ENCODE measurements around the gene ADAR. TPM values are rescaled to one million over a fixed set of nuclear protein-coding genes. Genes with fewer than 3 reads are reported as not detected.

The ADAR gene
- total RNA-seq, 1 experiment from 2014 or later = 221 TPM

- TF ChIP-seq, protein P1, sequence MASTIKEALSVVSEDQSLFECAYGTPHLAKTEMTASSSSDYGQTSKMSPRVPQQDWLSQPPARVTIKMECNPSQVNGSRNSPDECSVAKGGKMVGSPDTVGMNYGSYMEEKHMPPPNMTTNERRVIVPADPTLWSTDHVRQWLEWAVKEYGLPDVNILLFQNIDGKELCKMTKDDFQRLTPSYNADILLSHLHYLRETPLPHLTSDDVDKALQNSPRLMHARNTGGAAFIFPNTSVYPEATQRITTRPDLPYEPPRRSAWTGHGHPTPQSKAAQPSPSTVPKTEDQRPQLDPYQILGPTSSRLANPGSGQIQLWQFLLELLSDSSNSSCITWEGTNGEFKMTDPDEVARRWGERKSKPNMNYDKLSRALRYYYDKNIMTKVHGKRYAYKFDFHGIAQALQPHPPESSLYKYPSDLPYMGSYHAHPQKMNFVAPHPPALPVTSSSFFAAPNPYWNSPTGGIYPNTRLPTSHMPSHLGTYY (CRISPR knock-in tag; IDR thresholded peaks at IDR 0.05) = no peak
- TF ChIP-seq TP53 (CRISPR knock-in tag; IDR thresholded peaks at IDR 0.05) = peak; percentile 98
- peak; percentile 77; the same call in 1 of the 2 replicates for TF ChIP-seq JUN (CRISPR knock-in tag; IDR thresholded peaks at IDR 0.05)
- no peak for TF ChIP-seq CDX4 (CRISPR knock-in tag; IDR thresholded peaks at IDR 0.05; ENCODE audit: borderline replicate concordance)
- TF ChIP-seq HMGXB4 (CRISPR knock-in tag; IDR thresholded peaks at IDR 0.05) = peak; percentile 75
- TF ChIP-seq ZNF425 (CRISPR knock-in tag; conservative IDR thresholded peaks at IDR 0.05) = no peak
- TF ChIP-seq, protein P2, sequence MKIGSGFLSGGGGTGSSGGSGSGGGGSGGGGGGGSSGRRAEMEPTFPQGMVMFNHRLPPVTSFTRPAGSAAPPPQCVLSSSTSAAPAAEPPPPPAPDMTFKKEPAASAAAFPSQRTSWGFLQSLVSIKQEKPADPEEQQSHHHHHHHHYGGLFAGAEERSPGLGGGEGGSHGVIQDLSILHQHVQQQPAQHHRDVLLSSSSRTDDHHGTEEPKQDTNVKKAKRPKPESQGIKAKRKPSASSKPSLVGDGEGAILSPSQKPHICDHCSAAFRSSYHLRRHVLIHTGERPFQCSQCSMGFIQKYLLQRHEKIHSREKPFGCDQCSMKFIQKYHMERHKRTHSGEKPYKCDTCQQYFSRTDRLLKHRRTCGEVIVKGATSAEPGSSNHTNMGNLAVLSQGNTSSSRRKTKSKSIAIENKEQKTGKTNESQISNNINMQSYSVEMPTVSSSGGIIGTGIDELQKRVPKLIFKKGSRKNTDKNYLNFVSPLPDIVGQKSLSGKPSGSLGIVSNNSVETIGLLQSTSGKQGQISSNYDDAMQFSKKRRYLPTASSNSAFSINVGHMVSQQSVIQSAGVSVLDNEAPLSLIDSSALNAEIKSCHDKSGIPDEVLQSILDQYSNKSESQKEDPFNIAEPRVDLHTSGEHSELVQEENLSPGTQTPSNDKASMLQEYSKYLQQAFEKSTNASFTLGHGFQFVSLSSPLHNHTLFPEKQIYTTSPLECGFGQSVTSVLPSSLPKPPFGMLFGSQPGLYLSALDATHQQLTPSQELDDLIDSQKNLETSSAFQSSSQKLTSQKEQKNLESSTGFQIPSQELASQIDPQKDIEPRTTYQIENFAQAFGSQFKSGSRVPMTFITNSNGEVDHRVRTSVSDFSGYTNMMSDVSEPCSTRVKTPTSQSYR (CRISPR knock-in tag; IDR thresholded peaks at IDR 0.05) = peak; percentile 98
- peak; percentile 89 for TF ChIP-seq IRF2 (CRISPR knock-in tag; IDR thresholded peaks at IDR 0.05; ENCODE audit: borderline replicate concordance, low read depth)
- TF ChIP-seq GTF2I (CRISPR knock-in tag; conservative IDR thresholded peaks at IDR 0.05) = peak; percentile 99
- no peak for TF ChIP-seq KAT7 (CRISPR knock-in tag; IDR thresholded peaks at IDR 0.05; ENCODE audit: borderline replicate concordance)
- peak; percentile 93 for TF ChIP-seq ESRRA (CRISPR knock-in tag; IDR thresholded peaks at IDR 0.05; ENCODE audit: borderline replicate concordance)
- TF ChIP-seq NFATC4 (CRISPR knock-in tag; IDR thresholded peaks at IDR 0.05) = no peak
- TF ChIP-seq NR3C1 (CRISPR knock-in tag; conservative IDR thresholded peaks at IDR 0.05; ENCODE audit: low read depth) = peak; percentile 83; the same call in 1 of the 2 replicates
- TF ChIP-seq, protein P3, sequence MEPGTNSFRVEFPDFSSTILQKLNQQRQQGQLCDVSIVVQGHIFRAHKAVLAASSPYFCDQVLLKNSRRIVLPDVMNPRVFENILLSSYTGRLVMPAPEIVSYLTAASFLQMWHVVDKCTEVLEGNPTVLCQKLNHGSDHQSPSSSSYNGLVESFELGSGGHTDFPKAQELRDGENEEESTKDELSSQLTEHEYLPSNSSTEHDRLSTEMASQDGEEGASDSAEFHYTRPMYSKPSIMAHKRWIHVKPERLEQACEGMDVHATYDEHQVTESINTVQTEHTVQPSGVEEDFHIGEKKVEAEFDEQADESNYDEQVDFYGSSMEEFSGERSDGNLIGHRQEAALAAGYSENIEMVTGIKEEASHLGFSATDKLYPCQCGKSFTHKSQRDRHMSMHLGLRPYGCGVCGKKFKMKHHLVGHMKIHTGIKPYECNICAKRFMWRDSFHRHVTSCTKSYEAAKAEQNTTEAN (CRISPR knock-in tag; IDR thresholded peaks at IDR 0.05) = peak; percentile 98
- peak; percentile 98 for TF ChIP-seq SMAD3 (CRISPR knock-in tag; IDR thresholded peaks at IDR 0.05; ENCODE audit: borderline replicate concordance)
- TF ChIP-seq E2F1 (CRISPR knock-in tag; IDR thresholded peaks at IDR 0.05) = peak; percentile 97
- no peak for TF ChIP-seq HMGA2 (CRISPR knock-in tag; IDR thresholded peaks at IDR 0.05)
- TF ChIP-seq FOXJ3 (CRISPR knock-in tag; IDR thresholded peaks at IDR 0.05; ENCODE audit: borderline replicate concordance) = peak; percentile 92
- TF ChIP-seq ZNF396 (CRISPR knock-in tag; IDR thresholded peaks at IDR 0.05; ENCODE audit: borderline replicate concordance) = no peak; the same call in 1 of the 2 replicates
- TF ChIP-seq ZNF532 (CRISPR knock-in tag; IDR thresholded peaks at IDR 0.05; ENCODE audit: borderline replicate concordance) = no peak
Measured at GRCh38 chr1:154558720-154559465, 49.1 kb downstream of the ADAR start (continued).

All from WTC11 (cell line).